HL-60 (cell line): ENCODE results near the gene RABGAP1L.

Experiments used
- DNase-seq, 2 experiments: peaks; one replicate each; pipeline ENCODE4 v3.0.0-alpha.2; 2010 to 2020; ENCODE audit warnings: low read depth in 1 of 2, low spot score in 1 of 2
- H3K27ac ChIP-seq: fragments of 250-450 bp; sonication (Bioruptor Pico); replicated peaks from 2 replicates; pipeline ENCODE4 v1.5.1; 2020; ENCODE audit warnings: mild to moderate bottlenecking, moderate library complexity
- H3K27me3 ChIP-seq: fragments of 250-450 bp; sonication (Bioruptor Pico); 2 replicates; pipeline ENCODE4 v1.5.1; 2021; ENCODE audit warnings: mild to moderate bottlenecking, moderate library complexity; ENCODE audit not compliant: insufficient read depth, poor library complexity, severe bottlenecking
- H3K4me3 ChIP-seq: replicated peaks from 2 replicates; pipeline ENCODE4 v1.5.1; 2011; ENCODE audit warnings: mild to moderate bottlenecking, control low read depth, low read length; ENCODE audit not compliant: insufficient read depth
- GABPA ChIP-seq: IDR thresholded peaks from 2 replicates; pipeline ENCODE4 v1.6.1; 2012; ENCODE audit warnings: low read depth
- POLR2AphosphoS5 ChIP-seq: IDR thresholded peaks from 2 replicates; pipeline ENCODE4 v1.6.1; 2012; ENCODE audit warnings: low read depth
- SPI1 ChIP-seq: IDR thresholded peaks from 2 replicates; pipeline ENCODE4 v1.6.1; 2012; ENCODE audit warnings: low read depth, mild to moderate bottlenecking, borderline replicate concordance
- TF ChIP-seq, protein P1 (sequence below): IDR thresholded peaks from 2 replicates; pipeline ENCODE4 v1.6.1; 2012; ENCODE audit warnings: low read depth; ENCODE audit not compliant: insufficient replicate concordance
- TF ChIP-seq, protein P2 (sequence below): IDR thresholded peaks from one replicate; pipeline ENCODE4 v1.5.1; 2011; ENCODE audit warnings: low read length, control low read depth, inconsistent platforms; ENCODE audit not compliant: insufficient read depth

RABGAP1L gene

DNA sequence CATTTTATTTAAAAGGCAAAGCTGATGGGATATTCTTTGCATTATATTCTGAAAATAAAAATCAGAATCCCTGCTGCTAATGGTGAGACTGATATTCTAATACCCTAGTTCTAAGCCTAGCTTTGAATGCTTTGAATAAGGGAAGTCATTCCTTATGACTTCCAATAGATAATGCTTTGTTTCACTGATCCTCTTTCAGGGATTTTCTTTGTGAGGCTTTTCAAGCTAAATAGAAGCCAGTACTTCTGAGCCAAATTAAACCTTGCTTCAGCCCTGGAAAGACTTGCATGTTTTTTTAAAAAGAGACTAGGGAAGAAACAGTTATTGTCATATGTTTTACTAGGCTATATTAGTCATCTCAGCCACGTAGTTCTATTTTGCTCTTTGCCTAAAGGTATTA, 771.9 kb downstream of the RABGAP1L start:
- no peak for DNase-seq
- H3K27ac ChIP-seq: no peak overlapping the region
- H3K4me3 ChIP-seq: no peak overlapping the region
- H3K27me3 ChIP-seq: no peaks in the 10 kb centered on the region
- TF ChIP-seq, protein P1, sequence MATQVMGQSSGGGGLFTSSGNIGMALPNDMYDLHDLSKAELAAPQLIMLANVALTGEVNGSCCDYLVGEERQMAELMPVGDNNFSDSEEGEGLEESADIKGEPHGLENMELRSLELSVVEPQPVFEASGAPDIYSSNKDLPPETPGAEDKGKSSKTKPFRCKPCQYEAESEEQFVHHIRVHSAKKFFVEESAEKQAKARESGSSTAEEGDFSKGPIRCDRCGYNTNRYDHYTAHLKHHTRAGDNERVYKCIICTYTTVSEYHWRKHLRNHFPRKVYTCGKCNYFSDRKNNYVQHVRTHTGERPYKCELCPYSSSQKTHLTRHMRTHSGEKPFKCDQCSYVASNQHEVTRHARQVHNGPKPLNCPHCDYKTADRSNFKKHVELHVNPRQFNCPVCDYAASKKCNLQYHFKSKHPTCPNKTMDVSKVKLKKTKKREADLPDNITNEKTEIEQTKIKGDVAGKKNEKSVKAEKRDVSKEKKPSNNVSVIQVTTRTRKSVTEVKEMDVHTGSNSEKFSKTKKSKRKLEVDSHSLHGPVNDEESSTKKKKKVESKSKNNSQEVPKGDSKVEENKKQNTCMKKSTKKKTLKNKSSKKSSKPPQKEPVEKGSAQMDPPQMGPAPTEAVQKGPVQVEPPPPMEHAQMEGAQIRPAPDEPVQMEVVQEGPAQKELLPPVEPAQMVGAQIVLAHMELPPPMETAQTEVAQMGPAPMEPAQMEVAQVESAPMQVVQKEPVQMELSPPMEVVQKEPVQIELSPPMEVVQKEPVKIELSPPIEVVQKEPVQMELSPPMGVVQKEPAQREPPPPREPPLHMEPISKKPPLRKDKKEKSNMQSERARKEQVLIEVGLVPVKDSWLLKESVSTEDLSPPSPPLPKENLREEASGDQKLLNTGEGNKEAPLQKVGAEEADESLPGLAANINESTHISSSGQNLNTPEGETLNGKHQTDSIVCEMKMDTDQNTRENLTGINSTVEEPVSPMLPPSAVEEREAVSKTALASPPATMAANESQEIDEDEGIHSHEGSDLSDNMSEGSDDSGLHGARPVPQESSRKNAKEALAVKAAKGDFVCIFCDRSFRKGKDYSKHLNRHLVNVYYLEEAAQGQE: no peak
- TF ChIP-seq, protein P2, sequence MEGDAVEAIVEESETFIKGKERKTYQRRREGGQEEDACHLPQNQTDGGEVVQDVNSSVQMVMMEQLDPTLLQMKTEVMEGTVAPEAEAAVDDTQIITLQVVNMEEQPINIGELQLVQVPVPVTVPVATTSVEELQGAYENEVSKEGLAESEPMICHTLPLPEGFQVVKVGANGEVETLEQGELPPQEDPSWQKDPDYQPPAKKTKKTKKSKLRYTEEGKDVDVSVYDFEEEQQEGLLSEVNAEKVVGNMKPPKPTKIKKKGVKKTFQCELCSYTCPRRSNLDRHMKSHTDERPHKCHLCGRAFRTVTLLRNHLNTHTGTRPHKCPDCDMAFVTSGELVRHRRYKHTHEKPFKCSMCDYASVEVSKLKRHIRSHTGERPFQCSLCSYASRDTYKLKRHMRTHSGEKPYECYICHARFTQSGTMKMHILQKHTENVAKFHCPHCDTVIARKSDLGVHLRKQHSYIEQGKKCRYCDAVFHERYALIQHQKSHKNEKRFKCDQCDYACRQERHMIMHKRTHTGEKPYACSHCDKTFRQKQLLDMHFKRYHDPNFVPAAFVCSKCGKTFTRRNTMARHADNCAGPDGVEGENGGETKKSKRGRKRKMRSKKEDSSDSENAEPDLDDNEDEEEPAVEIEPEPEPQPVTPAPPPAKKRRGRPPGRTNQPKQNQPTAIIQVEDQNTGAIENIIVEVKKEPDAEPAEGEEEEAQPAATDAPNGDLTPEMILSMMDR: no peak
- no peak for TF ChIP-seq SPI1
- TF ChIP-seq GABPA: no peak

DNA sequence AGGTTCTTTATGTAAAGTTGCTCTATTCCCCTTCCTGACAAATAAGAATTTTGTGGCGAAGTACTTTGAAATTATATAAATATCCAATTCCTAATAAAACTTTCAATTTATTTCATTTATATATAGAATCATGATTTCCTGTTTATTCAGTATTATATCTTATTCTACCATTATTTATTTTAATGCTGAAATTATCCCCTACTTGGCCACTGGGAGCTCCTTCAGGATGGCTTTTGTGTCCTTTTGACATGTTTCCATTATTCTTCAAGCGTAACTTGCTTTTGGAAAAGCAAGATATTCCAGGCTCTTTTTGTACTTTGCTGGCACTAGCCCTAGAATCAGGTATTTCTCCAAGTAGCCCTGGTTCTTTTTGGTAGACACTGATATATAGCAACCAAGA, 773.3 kb downstream of the RABGAP1L start:
- Histone ChIP-seq H3K27ac (no peak overlapping the region), H3K27me3 (no peaks in the 10 kb centered on the region), H3K4me3 (no peak overlapping the region)
- DNase-seq: no peak
- TF ChIP-seq, protein P1: no peak
- no peak for TF ChIP-seq SPI1
- TF ChIP-seq GABPA: no peak
- TF ChIP-seq, protein P2: no peak
- no peak for TF ChIP-seq POLR2AphosphoS5

DNA sequence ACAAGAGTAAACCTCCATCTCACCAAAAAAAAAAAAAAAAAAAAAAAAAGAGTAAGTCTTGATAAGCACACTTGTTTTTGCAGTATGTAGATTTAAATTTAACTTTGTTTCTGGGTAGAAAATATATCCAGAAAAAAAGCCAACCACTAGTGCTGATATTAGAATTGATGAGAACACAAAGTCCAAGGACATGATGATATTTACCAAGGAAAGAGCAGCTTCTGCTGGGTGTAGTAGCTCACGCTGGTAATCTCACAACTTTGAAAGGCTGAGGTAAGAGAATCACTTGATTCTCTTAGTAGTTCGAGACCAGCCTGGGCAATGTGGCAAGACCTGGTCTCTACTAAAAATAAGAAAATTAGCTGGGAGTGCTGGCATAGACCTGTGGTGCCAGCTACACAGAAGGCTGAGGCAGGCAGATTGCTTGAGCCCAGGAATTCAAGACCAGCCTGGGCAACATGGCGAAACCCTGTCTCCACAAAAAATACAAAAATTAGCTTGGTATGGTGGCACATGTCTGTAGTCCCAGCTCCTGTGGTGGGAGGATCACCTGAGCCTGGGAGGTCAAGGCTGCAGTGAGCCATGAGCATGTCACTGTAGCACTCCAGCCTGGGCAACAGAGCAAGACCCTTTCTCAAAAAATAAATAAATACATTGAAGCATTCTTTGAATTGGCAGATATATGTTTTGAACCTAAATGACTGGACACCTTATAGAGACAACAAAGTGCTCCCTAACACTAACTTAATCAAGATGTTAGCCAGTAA, 776.8 kb downstream of the RABGAP1L start:
- Histone ChIP-seq H3K4me3 (no peak overlapping the region), H3K27ac (no peak overlapping the region), H3K27me3 (no peaks in the 10 kb centered on the region)
- no peak for DNase-seq
- TF ChIP-seq, protein P1: no peak
- no peak for TF ChIP-seq GABPA
- no peak for TF ChIP-seq SPI1
- TF ChIP-seq, protein P2: no peak
- no peak for TF ChIP-seq POLR2AphosphoS5
